Renal pelvis (tissue), 12 donors: ENCODE data around the gene STX7. TPM values are rescaled to one million over a fixed set of nuclear protein-coding genes. Genes with fewer than 3 reads are reported as not detected.
A peak's percentile ranks its signal among the peaks of the same experiment; 100 is the strongest.
"Not testable (repeated sequence)": the region's sequence is repeated elsewhere in the genome, so short reads cannot be mapped to it uniquely, and the experiment has no call there.

Experiments
- DNase-seq: peaks from one replicate; pipeline ENCODE4 v3.0.0-alpha.2; 2013
- long read RNA-seq, 16 experiments: transcript quantifications; one replicate each; lab custom pipeline, GENCODE V29; 2026
- polyA plus RNA-seq, 3 donors: library from polyadenylated mRNA; unstranded; fragments of 120-200 nt; gene quantifications; one replicate each; pipeline ENCODE4 v1.2.1, GENCODE V29; 2013; ENCODE audit not compliant: insufficient read length in 3 of 3

The STX7 gene, protein sequence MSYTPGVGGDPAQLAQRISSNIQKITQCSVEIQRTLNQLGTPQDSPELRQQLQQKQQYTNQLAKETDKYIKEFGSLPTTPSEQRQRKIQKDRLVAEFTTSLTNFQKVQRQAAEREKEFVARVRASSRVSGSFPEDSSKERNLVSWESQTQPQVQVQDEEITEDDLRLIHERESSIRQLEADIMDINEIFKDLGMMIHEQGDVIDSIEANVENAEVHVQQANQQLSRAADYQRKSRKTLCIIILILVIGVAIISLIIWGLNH
- 100 to 1,000 TPM in 1 of 3 donors, 10 to 100 TPM in 2; 86.7 to 103 (median 91.8) TPM for polyA plus RNA-seq
- long read RNA-seq, donor 1, full-length matches to known transcripts = 26 of 26 reads
- long read RNA-seq, donor 1, partial matches to known transcripts = 0 of 26 reads
- long read RNA-seq, donor 1, other reads (novel, unspliced or antisense) = 0 of 26 reads
- long read RNA-seq, donor 2, full-length matches to known transcripts = 29 of 39 reads
- long read RNA-seq, donor 2, partial matches to known transcripts = 10 of 39 reads
- long read RNA-seq, donor 2, other reads (novel, unspliced or antisense) = 0 of 39 reads
- long read RNA-seq, donor 3, full-length matches to known transcripts = 17 of 23 reads
- long read RNA-seq, donor 3, partial matches to known transcripts = 6 of 23 reads
- long read RNA-seq, donor 3, other reads (novel, unspliced or antisense) = 0 of 23 reads
- long read RNA-seq, donor 4, full-length matches to known transcripts = 26 of 31 reads
- long read RNA-seq, donor 4, partial matches to known transcripts = 5 of 31 reads
- long read RNA-seq, donor 4, other reads (novel, unspliced or antisense) = 0 of 31 reads
- long read RNA-seq, donor 5, full-length matches to known transcripts = 19 of 19 reads
- long read RNA-seq, donor 5, partial matches to known transcripts = 0 of 19 reads
- long read RNA-seq, donor 5, other reads (novel, unspliced or antisense) = 0 of 19 reads
- long read RNA-seq, donor 6, full-length matches to known transcripts = 21 of 21 reads
- long read RNA-seq, donor 6, partial matches to known transcripts = 0 of 21 reads
- long read RNA-seq, donor 6, other reads (novel, unspliced or antisense) = 0 of 21 reads
- long read RNA-seq, donor 7, full-length matches to known transcripts = 18 of 37 reads
- long read RNA-seq, donor 7, partial matches to known transcripts = 19 of 37 reads
- long read RNA-seq, donor 7, other reads (novel, unspliced or antisense) = 0 of 37 reads
- long read RNA-seq, donor 8, full-length matches to known transcripts = 9 of 9 reads
- long read RNA-seq, donor 8, partial matches to known transcripts = 0 of 9 reads
- long read RNA-seq, donor 8, other reads (novel, unspliced or antisense) = 0 of 9 reads
- long read RNA-seq, donor 9, full-length matches to known transcripts = 21 of 40 reads
- long read RNA-seq, donor 9, partial matches to known transcripts = 19 of 40 reads
- long read RNA-seq, donor 9, other reads (novel, unspliced or antisense) = 0 of 40 reads
- long read RNA-seq, donor 10, full-length matches to known transcripts = 23 of 44 reads
- long read RNA-seq, donor 10, partial matches to known transcripts = 21 of 44 reads
- long read RNA-seq, donor 10, other reads (novel, unspliced or antisense) = 0 of 44 reads
- long read RNA-seq, donor 11, full-length matches to known transcripts = 15 of 15 reads
- long read RNA-seq, donor 11, partial matches to known transcripts = 0 of 15 reads
- long read RNA-seq, donor 11, other reads (novel, unspliced or antisense) = 0 of 15 reads
- long read RNA-seq, donor 12, full-length matches to known transcripts = 43 of 54 reads
- long read RNA-seq, donor 12, partial matches to known transcripts = 11 of 54 reads
- long read RNA-seq, donor 12, other reads (novel, unspliced or antisense) = 0 of 54 reads
- long read RNA-seq, donor 13, full-length matches to known transcripts = 14 of 30 reads
- long read RNA-seq, donor 13, partial matches to known transcripts = 16 of 30 reads
- long read RNA-seq, donor 13, other reads (novel, unspliced or antisense) = 0 of 30 reads
- long read RNA-seq, donor 14, full-length matches to known transcripts = 34 of 52 reads
- long read RNA-seq, donor 14, partial matches to known transcripts = 18 of 52 reads
- long read RNA-seq, donor 14, other reads (novel, unspliced or antisense) = 0 of 52 reads
- long read RNA-seq, donor 15, full-length matches to known transcripts = 30 of 30 reads
- long read RNA-seq, donor 15, partial matches to known transcripts = 0 of 30 reads
- long read RNA-seq, donor 15, other reads (novel, unspliced or antisense) = 0 of 30 reads
- long read RNA-seq, donor 16, full-length matches to known transcripts = 23 of 31 reads
- long read RNA-seq, donor 16, partial matches to known transcripts = 8 of 31 reads
- long read RNA-seq, donor 16, other reads (novel, unspliced or antisense) = 0 of 31 reads

- peak; percentile 91 for DNase-seq
These were observed at the start of gene STX7 for GRCh38 chr6:132512638-132513632. Gene STX7, minus strand, starts transcription at chr6:132513116. Its CDS starts 9,586 bp downstream, at chr6:132503530.

DNA sequence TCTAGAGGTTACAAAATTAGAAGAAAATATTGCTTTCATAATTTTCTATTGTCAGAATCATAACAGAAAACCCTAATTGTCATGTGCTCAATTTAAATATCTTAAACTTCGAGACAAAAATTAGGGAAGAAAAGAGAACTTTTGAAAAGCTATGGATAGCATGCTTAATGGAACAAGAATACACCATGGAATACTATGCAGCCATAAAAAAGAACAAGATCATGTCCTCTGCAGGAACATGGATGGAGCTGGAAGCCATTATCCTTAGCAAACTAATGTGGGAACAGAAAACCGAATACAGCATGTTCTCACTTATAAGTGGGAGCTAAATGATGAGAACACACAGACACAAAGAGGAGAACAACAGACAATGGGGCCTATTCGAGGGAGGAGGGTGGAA, 47.2 kb upstream of the STX7 start:
- not testable (repeated sequence) for DNase-seq

DNA sequence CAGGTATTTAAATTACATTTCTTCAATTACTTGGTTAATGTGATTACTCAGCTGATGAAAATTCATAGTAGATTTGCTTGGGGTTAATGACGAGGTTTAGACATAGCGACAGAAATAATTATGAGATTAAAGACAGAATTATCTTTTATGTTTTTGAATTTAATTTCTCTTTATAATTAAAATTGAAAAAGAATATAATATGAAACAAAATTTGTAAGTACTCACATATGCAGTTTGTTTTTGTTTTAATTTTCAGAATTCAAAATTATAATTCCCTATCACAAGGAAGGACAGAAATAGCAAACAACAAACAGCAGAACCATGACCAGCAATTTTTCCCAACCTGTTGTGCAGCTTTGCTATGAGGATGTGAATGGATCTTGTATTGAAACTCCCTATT, 39.5 kb upstream of the STX7 start, which contains the start of gene TAAR8:
Gene TAAR8 (plus strand): TSS at position 301 of the 400 bp plus-strand sequence. CDS start 21 bp downstream, at position 322.
- no peak for DNase-seq

GRCh38 chr6:132551214-132551613, 38.3 kb upstream of the STX7 start:
- DNase-seq = no peak

DNA sequence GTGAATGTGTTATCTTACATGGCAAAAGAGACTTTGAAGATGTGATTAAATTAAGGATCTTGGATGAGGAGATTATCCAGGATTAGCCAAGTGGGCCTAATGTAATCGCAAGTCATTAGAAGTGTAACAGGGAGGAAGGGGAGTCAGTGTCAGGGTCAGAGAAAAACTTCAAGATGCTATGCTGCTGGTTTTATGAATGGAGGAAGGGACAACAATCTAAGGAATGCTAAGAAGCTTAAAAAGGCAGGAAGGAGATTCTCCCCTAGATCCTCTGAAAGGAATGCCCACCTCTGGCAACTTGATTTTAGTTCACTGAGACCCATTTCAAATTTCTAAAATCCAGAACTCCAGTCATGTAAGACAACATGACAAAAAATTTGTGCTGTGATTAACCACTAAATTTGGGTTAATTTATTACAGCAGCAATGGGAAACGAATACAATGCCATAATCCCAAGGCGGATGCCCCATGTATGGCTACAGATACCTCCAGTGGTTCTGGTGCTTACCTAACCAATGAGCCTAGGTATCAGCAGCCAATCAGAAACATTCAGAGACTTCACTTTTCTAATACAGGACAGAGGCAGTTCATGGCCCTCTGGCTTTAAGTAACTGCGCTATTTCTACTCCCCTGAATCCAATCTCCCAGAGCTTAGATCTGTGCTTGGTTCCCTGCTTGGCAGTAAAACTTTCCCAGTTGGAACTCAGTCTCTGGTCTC, 36.0 kb upstream of the STX7 start:
- no peak for DNase-seq

GRCh38 chr6:132544826-132545225, 31.9 kb upstream of the STX7 start:
- no peak for DNase-seq

DNA sequence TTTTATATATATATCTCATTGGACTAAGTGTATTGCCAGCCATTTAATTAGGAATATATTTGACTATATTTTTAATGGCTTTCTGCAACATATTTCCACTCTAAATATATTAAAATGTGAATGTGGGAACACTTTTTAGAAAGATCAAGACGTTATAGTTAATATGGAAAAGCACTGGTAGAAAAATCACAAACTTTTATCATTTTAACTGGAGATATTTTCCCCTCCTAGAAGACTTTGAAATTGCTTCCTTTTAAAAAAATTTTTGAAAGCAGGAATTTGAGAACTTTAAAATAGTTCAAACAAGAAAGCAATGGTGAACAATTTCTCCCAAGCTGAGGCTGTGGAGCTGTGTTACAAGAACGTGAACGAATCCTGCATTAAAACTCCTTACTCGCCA, 25.1 kb upstream of the STX7 start, which contains the start of gene TAAR9:
Gene TAAR9 (plus strand): TSS at position 301 of the 400 bp plus-strand sequence. CDS start 13 bp downstream, at position 314.
- no peak for DNase-seq

DNA sequence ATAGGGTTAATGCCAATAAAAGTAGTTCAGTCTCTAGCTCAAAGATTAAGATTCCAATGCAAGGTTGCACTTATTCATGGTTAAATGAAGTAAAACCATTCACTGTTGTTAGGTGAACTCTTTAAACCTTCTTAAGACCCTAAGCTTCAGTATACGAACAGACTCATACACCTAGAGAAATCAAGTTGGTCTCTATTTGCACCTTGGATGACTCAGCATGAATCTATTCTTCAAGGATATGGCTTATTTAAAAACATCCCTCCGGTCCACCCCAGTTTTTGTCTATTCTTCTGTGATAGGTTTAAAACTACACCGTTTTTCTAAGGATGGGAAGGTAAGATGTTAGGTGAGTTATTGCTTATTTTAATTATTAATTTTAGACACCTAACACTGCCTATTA, 24.2 kb upstream of the STX7 start:
- DNase-seq = no peak

- not testable (repeated sequence) for DNase-seq
These were observed 21.6 kb upstream of the STX7 start for GRCh38 chr6:132534546-132534945.

DNA sequence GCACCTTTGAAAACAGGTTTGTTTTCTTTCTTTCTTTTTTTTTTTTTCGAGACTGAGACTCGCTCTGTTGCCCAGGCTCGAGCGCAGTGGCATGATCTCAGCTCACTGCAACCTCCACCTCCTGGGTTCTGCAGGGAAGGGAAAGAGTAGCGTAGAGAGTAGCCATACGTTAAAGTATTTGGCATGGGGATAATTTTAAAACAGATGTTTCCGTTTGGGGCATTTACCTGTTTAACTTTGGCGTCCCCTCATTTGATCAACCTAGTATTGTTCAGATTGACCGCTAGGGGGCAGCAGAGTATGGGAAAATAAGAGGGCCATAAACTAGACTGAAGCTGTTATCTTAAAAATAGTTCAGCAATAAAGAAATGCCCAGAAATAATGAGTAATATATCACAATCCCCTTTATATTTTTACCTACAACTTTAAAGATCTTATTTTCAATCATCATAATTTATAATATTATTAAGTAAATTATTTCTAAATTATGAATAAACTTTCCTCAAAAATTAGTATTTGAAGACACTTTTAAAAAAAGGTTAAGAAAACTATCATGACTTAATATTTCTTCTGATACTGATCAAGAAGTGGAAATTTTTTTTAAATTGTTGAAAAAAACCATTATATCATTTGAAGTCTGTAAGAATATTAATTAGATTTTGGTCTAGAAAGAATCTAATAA, 17.5 kb upstream of the STX7 start:
- peak; percentile 71 for DNase-seq

- no peak for DNase-seq
These were observed 14.9 kb upstream of the STX7 start for GRCh38 chr6:132527791-132528190.

DNA sequence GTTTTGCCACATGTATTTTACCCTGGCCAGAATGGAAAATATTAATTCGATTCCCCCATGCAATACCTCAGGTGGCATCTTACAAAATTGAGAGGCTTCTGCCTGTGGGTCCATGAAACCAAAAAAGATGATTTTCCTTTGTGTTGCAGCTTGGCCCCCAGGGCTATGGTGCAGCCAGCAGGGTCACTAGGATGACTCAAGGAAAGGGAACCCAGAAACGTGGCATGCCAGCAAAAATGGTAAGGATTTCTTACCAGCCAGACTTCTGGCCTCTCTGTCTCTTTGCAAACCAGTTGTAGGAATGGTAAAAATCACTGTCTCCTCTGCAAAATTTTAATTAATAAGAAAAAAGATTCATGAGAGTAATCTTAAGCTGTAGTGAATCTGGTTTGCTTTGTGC, 13.5 kb upstream of the STX7 start:
- DNase-seq = no peak

GRCh38 chr6:132525866-132526265, 12.9 kb upstream of the STX7 start:
- DNase-seq = no peak

- no peak for DNase-seq
These were observed 11.7 kb upstream of the STX7 start for GRCh38 chr6:132524646-132525045.

DNA sequence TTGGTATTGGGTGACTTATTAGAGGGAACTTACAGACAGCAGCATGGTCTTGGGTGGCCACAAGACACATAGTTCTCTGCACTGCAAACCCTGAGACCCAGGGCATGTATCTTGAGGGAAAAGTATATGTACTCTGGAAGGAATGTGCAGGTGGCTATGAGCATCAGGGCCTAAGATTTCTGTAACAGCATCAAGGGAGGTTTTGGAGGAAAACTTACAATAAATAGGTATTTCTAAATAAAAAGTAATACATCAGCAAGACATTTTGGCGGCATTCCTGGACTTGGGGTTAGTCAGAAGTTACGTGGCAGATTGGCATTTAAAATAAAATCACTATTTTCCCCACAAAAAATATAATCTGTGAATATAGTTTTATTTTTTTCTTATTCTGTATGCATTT, 8.0 kb upstream of the STX7 start:
- DNase-seq = no peak

GRCh38 chr6:132515386-132515785, 2.5 kb upstream of the STX7 start:
- DNase-seq = no peak
